DMS79 (cell line): Measurements from ENCODE around the gene NUP37.
"Not testable (repeated sequence)": the region's sequence is repeated elsewhere in the genome, so short reads cannot be mapped to it uniquely, and the experiment has no call there.

Experiments used
- DNase-seq: peaks from one replicate; lab custom pipeline; 2025; lab: John Stamatoyannopoulos, UW

The NUP37 gene

GRCh38 chr12:102119674-102120563 lies at the start of gene NUP37, which contains the start of gene PARPBP:
Gene NUP37 (minus strand): TSS chr12:102120114. CDS start chr12:102118518, 1,596 bp downstream.
Gene PARPBP (plus strand): TSS chr12:102120183. CDS start chr12:102123889, 3,706 bp downstream.
- peak; percentile 88 for DNase-seq

GRCh38 chr12:102167821-102168604 lies 48.1 kb upstream of the NUP37 start:
- no peak for DNase-seq

GRCh38 chr12:102163383-102163782 lies 43.5 kb upstream of the NUP37 start:
- no peak for DNase-seq

GRCh38 chr12:102155206-102155605 lies 35.3 kb upstream of the NUP37 start:
- DNase-seq: not testable (repeated sequence)

- not testable (repeated sequence) for DNase-seq
Measured at GRCh38 chr12:102147062-102147587, 27.2 kb upstream of the NUP37 start.

- no peak for DNase-seq
Measured at GRCh38 chr12:102144221-102144620, 24.3 kb upstream of the NUP37 start.

GRCh38 chr12:102142866-102143373 lies 23.0 kb upstream of the NUP37 start:
- not testable (repeated sequence) for DNase-seq

- DNase-seq: not testable (repeated sequence)
Measured at GRCh38 chr12:102137619-102138018, 17.7 kb upstream of the NUP37 start.

GRCh38 chr12:102131442-102131841 lies 11.5 kb upstream of the NUP37 start:
- not testable (repeated sequence) for DNase-seq

- DNase-seq: not testable (repeated sequence)
Measured at GRCh38 chr12:102130720-102131119, 10.8 kb upstream of the NUP37 start.

GRCh38 chr12:102121328-102121727 lies 1.4 kb upstream of the NUP37 start:
- DNase-seq: not testable (repeated sequence)

GRCh38 chr12:102120886-102121285 lies 972 bp upstream of the NUP37 start:
- DNase-seq: peak; percentile 18

GRCh38 chr12:102120564-102120873 lies 605 bp upstream of the NUP37 start:
- DNase-seq: no peak

GRCh38 chr12:102118874-102119273 lies 1.0 kb downstream of the NUP37 start:
- DNase-seq: no peak

- DNase-seq: no peak
Measured at GRCh38 chr12:102116392-102116791, 3.5 kb downstream of the NUP37 start.

GRCh38 chr12:102114212-102114611 lies 5.7 kb downstream of the NUP37 start:
- no peak for DNase-seq

- DNase-seq: no peak
Measured at GRCh38 chr12:102110782-102111181, 9.1 kb downstream of the NUP37 start.

GRCh38 chr12:102107970-102108369 lies 11.9 kb downstream of the NUP37 start:
- DNase-seq: no peak

GRCh38 chr12:102106905-102107304 lies 13.0 kb downstream of the NUP37 start:
- DNase-seq: no peak

- DNase-seq: no peak
Measured at GRCh38 chr12:102096855-102097254, 23.1 kb downstream of the NUP37 start.

- no peak for DNase-seq
Measured at GRCh38 chr12:102095677-102096263, 24.1 kb downstream of the NUP37 start.

GRCh38 chr12:102093319-102093718 lies 26.6 kb downstream of the NUP37 start:
- no peak for DNase-seq
